ENCODE measurements around the gene GFY. TPM values are rescaled to one million over a fixed set of nuclear protein-coding genes. Genes with fewer than 3 reads are reported as not detected.
A peak's percentile ranks its signal among the peaks of the same experiment; 100 is the strongest.

Gene GFY
- total and polyA plus RNA-seq, 10 of the 15 experiments (the other 5 are each of a cell fraction or from before 2014, with no cell fraction given), result 0.05 TPM; not detected in 9

DNA sequence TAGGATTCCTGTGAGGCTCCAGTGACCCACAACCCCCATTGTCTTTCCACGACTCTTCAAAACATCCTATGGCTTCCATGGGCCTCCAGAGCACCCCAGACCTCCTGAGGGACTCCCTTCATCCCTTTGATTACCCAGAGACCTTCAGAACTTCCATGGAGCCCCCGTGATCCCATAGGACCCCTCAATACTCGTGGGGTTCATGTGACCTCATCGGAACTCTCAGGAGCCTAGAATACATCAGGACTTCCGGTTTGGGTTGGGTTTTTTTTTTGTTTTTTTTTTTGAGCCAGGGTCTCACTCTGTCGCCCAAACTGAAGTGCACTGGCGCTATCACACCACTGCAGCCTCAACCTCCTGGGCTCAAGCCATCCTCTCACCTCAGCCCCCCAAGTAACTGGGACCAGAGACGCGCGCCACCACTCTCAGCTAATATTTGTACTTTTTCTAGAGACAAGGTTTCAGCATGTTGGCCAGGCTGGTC lies 28.6 kb downstream of the GFY start (continued):
- no peak for TF ChIP-seq ZNF622 (IDR thresholded peaks at IDR 0.05)
- TF ChIP-seq KDM1A (IDR thresholded peaks at IDR 0.05; ENCODE audit: borderline replicate concordance), result no peak
- no peak for TF ChIP-seq NR2C2 (IDR thresholded peaks at IDR 0.05; ENCODE audit: borderline replicate concordance, control insufficient read depth, insufficient read length, low read depth)
- TF ChIP-seq, protein P1, sequence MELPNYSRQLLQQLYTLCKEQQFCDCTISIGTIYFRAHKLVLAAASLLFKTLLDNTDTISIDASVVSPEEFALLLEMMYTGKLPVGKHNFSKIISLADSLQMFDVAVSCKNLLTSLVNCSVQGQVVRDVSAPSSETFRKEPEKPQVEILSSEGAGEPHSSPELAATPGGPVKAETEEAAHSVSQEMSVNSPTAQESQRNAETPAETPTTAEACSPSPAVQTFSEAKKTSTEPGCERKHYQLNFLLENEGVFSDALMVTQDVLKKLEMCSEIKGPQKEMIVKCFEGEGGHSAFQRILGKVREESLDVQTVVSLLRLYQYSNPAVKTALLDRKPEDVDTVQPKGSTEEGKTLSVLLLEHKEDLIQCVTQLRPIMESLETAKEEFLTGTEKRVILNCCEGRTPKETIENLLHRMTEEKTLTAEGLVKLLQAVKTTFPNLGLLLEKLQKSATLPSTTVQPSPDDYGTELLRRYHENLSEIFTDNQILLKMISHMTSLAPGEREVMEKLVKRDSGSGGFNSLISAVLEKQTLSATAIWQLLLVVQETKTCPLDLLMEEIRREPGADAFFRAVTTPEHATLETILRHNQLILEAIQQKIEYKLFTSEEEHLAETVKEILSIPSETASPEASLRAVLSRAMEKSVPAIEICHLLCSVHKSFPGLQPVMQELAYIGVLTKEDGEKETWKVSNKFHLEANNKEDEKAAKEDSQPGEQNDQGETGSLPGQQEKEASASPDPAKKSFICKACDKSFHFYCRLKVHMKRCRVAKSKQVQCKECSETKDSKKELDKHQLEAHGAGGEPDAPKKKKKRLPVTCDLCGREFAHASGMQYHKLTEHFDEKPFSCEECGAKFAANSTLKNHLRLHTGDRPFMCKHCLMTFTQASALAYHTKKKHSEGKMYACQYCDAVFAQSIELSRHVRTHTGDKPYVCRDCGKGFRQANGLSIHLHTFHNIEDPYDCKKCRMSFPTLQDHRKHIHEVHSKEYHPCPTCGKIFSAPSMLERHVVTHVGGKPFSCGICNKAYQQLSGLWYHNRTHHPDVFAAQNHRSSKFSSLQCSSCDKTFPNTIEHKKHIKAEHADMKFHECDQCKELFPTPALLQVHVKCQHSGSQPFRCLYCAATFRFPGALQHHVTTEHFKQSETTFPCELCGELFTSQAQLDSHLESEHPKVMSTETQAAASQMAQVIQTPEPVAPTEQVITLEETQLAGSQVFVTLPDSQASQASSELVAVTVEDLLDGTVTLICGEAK (IDR thresholded peaks at IDR 0.05; ENCODE audit: borderline replicate concordance), result peak; percentile 57; the same call in 1 of the 2 replicates
- TF ChIP-seq IKZF1 (conservative IDR thresholded peaks at IDR 0.05), result peak; percentile 64
- no peak for TF ChIP-seq PAX8 (IDR thresholded peaks at IDR 0.05)
- TF ChIP-seq, protein P2, sequence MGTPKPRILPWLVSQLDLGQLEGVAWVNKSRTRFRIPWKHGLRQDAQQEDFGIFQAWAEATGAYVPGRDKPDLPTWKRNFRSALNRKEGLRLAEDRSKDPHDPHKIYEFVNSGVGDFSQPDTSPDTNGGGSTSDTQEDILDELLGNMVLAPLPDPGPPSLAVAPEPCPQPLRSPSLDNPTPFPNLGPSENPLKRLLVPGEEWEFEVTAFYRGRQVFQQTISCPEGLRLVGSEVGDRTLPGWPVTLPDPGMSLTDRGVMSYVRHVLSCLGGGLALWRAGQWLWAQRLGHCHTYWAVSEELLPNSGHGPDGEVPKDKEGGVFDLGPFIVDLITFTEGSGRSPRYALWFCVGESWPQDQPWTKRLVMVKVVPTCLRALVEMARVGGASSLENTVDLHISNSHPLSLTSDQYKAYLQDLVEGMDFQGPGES (IDR thresholded peaks at IDR 0.05), result no peak
- TF ChIP-seq MXI1 (IDR thresholded peaks at IDR 0.05; ENCODE audit: low read depth, low read length), result no peak
- no peak for TF ChIP-seq SP1 (IDR thresholded peaks at IDR 0.05; ENCODE audit: low read depth, low read length)
- TF ChIP-seq YY1 (IDR thresholded peaks at IDR 0.05; ENCODE audit: low read depth, low read length), result no peak
- TF ChIP-seq RBBP5 (conservative IDR thresholded peaks at IDR 0.05), result no peak
- no peak for TF ChIP-seq ETV6 (conservative IDR thresholded peaks at IDR 0.05 in 1 of 2, IDR thresholded peaks at IDR 0.05 in 1 of 2; ENCODE audit: borderline replicate concordance in 1 of 2, low read depth in 1 of 2)
- TF ChIP-seq MEF2A (IDR thresholded peaks at IDR 0.05; ENCODE audit: insufficient read depth, low read depth, low read length), result no peak
- no peak for TF ChIP-seq SIN3A (IDR thresholded peaks at IDR 0.05; ENCODE audit: low read depth, low read length)
- TF ChIP-seq SREBF1 (IDR thresholded peaks at IDR 0.05; ENCODE audit: low read length), result no peak
- TF ChIP-seq, protein P3, sequence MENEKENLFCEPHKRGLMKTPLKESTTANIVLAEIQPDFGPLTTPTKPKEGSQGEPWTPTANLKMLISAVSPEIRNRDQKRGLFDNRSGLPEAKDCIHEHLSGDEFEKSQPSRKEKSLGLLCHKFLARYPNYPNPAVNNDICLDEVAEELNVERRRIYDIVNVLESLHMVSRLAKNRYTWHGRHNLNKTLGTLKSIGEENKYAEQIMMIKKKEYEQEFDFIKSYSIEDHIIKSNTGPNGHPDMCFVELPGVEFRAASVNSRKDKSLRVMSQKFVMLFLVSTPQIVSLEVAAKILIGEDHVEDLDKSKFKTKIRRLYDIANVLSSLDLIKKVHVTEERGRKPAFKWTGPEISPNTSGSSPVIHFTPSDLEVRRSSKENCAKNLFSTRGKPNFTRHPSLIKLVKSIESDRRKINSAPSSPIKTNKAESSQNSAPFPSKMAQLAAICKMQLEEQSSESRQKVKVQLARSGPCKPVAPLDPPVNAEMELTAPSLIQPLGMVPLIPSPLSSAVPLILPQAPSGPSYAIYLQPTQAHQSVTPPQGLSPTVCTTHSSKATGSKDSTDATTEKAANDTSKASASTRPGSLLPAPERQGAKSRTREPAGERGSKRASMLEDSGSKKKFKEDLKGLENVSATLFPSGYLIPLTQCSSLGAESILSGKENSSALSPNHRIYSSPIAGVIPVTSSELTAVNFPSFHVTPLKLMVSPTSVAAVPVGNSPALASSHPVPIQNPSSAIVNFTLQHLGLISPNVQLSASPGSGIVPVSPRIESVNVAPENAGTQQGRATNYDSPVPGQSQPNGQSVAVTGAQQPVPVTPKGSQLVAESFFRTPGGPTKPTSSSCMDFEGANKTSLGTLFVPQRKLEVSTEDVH (IDR thresholded peaks at IDR 0.05; ENCODE audit: low read depth, partially characterized antibody), result no peak
- TF ChIP-seq, protein P4, sequence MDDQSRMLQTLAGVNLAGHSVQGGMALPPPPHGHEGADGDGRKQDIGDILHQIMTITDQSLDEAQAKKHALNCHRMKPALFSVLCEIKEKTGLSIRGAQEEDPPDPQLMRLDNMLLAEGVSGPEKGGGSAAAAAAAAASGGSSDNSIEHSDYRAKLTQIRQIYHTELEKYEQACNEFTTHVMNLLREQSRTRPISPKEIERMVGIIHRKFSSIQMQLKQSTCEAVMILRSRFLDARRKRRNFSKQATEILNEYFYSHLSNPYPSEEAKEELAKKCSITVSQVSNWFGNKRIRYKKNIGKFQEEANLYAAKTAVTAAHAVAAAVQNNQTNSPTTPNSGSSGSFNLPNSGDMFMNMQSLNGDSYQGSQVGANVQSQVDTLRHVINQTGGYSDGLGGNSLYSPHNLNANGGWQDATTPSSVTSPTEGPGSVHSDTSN (IDR thresholded peaks at IDR 0.05; ENCODE audit: insufficient replicate concordance, low read depth, low read length), result no peak
- no peak for TF ChIP-seq TAF1 (IDR thresholded peaks at IDR 0.05; ENCODE audit: borderline replicate concordance, low read depth, low read length)
- no peak for TF ChIP-seq POU2F2 (IDR thresholded peaks at IDR 0.05; ENCODE audit: borderline replicate concordance, low read depth, low read length)
- TF ChIP-seq CBX5 (IDR thresholded peaks at IDR 0.05; ENCODE audit: low read depth), result no peak
- no peak for TF ChIP-seq FOS (IDR thresholded peaks at IDR 0.05; ENCODE audit: borderline replicate concordance, extremely low read depth, insufficient read length)
- TF ChIP-seq SMAD5 (IDR thresholded peaks at IDR 0.05; ENCODE audit: low read depth), result no peak; the same call in 1 of the 2 replicates

Measured in GM12878 (cell line).